BE2C (cell line): ENCODE results near the gene PRR20A. TPM values are rescaled to one million over a fixed set of nuclear protein-coding genes. Genes with fewer than 3 reads are reported as not detected.
"Not testable (repeated sequence)": the region's sequence is repeated elsewhere in the genome, so short reads cannot be mapped to it uniquely, and the experiment has no call there.

Experiments
- DNase-seq: peaks from one replicate; pipeline ENCODE4 v3.0.0-alpha.2; 2020
- H3K27me3 ChIP-seq: fragments of 250-450 bp; sonication (Bioruptor Pico); 2 replicates; pipeline ENCODE4 v1.5.1; 2020; ENCODE audit warnings: mild to moderate bottlenecking
- H3K36me3 ChIP-seq: fragments of 250-450 bp; sonication (Bioruptor Pico); 2 replicates; pipeline ENCODE4 v1.5.1; 2020; ENCODE audit warnings: mild to moderate bottlenecking
- H3K4me1 ChIP-seq: fragments of 250-450 bp; sonication (Bioruptor Pico); 2 replicates; pipeline ENCODE4 v1.5.1; 2020
- H3K4me3 ChIP-seq: 2 replicates; pipeline ENCODE4 v1.5.1; 2011; ENCODE audit warnings: low read depth, low read length
- H3K9me3 ChIP-seq: fragments of 250-450 bp; sonication (Bioruptor Pico); 2 replicates; pipeline ENCODE4 v1.5.1; 2020
- CTCF ChIP-seq: IDR thresholded peaks from 2 replicates; pipeline ENCODE4 v1.5.1; 2012; ENCODE audit warnings: mild to moderate bottlenecking, low read depth, low read length
- polyA plus RNA-seq: library from polyadenylated mRNA; unstranded; fragments of >200 nt; gene quantifications from one replicate; pipeline ENCODE4 v1.2.1, GENCODE V29; 2012; ENCODE audit warnings: low read depth, missing spikeins; ENCODE audit not compliant: insufficient read length, insufficient read depth

The PRR20A gene
- polyA plus RNA-seq: 0.62 TPM

GRCh38 chr13:57140235-57140968 lies at the start of gene PRR20A:
Gene PRR20A (plus strand): TSS chr13:57140918. CDS start chr13:57141305, 387 bp downstream.
- not testable (repeated sequence) for H3K9me3 ChIP-seq, H3K4me1 ChIP-seq, DNase-seq, H3K27me3 ChIP-seq, H3K36me3 ChIP-seq, H3K4me3 ChIP-seq

DNA sequence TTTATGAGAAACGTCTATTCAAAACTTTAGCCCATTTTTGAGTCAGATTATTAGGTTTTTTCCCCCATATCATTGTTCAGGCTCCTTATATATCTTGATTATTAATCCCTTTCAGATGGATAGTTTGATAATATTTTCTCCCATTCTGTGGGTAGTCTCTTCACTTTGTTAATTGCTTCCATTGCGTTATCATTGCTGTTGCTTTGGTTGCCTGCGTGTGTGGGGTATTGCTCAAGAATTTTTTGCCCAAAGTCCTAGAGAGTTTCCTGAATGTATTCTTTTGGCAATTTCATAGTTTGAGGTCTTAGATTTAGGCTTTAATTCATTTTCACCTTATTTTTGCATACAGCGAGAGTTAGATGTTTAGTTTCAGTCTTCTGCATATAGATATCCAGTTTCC lies 25.8 kb upstream of the PRR20A start:
- H3K36me3 ChIP-seq: no peaks in the 10 kb centered on the region
- H3K27me3 ChIP-seq: no peaks in the 10 kb centered on the region
- no peak for DNase-seq

DNA sequence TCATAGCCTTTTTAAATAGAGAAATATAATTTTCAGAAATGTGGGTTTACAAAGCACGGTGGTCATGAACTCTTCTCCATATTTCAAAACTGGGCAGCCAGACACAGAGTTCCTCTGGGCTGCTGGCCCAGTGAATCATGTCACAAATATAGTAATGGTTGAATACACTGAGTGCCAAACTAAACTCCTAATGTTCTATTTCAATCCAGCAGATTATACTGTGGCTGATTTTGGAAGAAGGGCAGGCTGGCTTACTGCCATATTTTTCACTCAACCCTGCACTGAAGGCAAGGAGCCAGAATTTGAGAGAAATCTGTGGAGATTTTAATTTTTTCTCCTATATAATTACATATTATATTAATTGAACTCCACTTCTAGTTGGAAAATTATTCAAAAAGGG lies 17.0 kb upstream of the PRR20A start:
- Histone ChIP-seq H3K4me3 (no peak overlapping the region), H3K36me3 (no peaks in the 10 kb centered on the region), H3K9me3 (no peaks in the 10 kb centered on the region), H3K27me3 (no peaks in the 10 kb centered on the region), H3K4me1 (no peaks in the 10 kb centered on the region)
- TF ChIP-seq CTCF: no peak
- no peak for DNase-seq

More for the DNA sequence above, 25.8 kb upstream of the PRR20A start:
- H3K4me3 ChIP-seq: no peak overlapping the region
- no peaks in the 10 kb centered on the region for H3K9me3 ChIP-seq
- no peaks in the 10 kb centered on the region for H3K4me1 ChIP-seq
- no peak for TF ChIP-seq CTCF

- no peaks in the 10 kb centered on the region for H3K27me3 ChIP-seq
- no peak for DNase-seq
- no peak overlapping the region for H3K4me3 ChIP-seq
- 0 out of 2 replicates have a peak, but pooled peaks have one; percentile 8 for TF ChIP-seq CTCF
- no peaks in the 10 kb centered on the region for H3K9me3 ChIP-seq
- H3K36me3 ChIP-seq: no peaks in the 10 kb centered on the region
- no peaks in the 10 kb centered on the region for H3K4me1 ChIP-seq
These were observed 11.8 kb upstream of the PRR20A start for GRCh38 chr13:57128909-57129308.

DNA sequence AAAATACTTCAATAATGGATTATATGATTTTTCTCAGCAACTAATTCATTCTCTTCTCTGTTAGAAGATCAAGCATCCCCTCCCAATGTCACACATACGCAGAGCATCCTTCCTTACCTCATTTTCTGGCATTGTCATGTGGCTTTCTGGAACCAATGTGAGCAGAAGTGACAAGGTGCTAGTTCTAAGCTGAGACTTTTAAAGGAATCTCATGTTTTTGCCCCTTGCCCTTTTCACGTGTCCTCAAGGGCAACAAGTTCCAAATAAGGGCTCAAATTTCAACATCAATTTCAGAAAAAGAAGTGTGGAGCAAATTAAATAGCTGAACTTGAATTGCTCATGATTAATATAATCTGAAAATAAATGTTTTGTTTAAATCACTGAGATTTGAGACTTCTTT lies 4.6 kb upstream of the PRR20A start:
- no peak for TF ChIP-seq CTCF
- Histone ChIP-seq H3K27me3 (no peaks in the 10 kb centered on the region), H3K9me3 (no peaks in the 10 kb centered on the region), H3K4me1 (no peaks in the 10 kb centered on the region), H3K36me3 (no peaks in the 10 kb centered on the region), H3K4me3 (no peak overlapping the region)
- no peak for DNase-seq

- H3K27me3 ChIP-seq: no peaks in the 10 kb centered on the region
- no peaks in the 10 kb centered on the region for H3K9me3 ChIP-seq
- H3K4me3 ChIP-seq: no peak overlapping the region
- no peaks in the 10 kb centered on the region for H3K36me3 ChIP-seq
- no peak for DNase-seq
- no peaks in the 10 kb centered on the region for H3K4me1 ChIP-seq
- no peak for TF ChIP-seq CTCF
These were observed 3.1 kb upstream of the PRR20A start for GRCh38 chr13:57137585-57137984.
